Measurements from ENCODE around the gene STAU1. TPM values are rescaled to one million over a fixed set of nuclear protein-coding genes. Genes with fewer than 3 reads are reported as not detected.
"Not testable (repeated sequence)": the region's sequence is repeated elsewhere in the genome, so short reads cannot be mapped to it uniquely, and the experiment has no call there.

Gene STAU1
- total RNA-seq, 4 donors from 2014 or later, result 67.1 to 99.8 (median 75.0) TPM

GRCh38 chr20:49098136-49098535 is 90.0 kb downstream of the STAU1 start:
- DNase-seq (ENCODE audit: low spot score) (no peak), ATAC-seq (ENCODE audit: low FRiP score) (no peak)
- no peak for TF ChIP-seq CTCF (IDR thresholded peaks at IDR 0.05)

GRCh38 chr20:49097159-49097558 is 91.0 kb downstream of the STAU1 start:
- DNase-seq (ENCODE audit: low spot score), result no peak
- ATAC-seq (ENCODE audit: low FRiP score), result no peak
- TF ChIP-seq CTCF (IDR thresholded peaks at IDR 0.05), result no peak

- ATAC-seq (ENCODE audit: low FRiP score), result no peak
- no peak for TF ChIP-seq CTCF (IDR thresholded peaks at IDR 0.05)
- DNase-seq (ENCODE audit: low spot score), result no peak
Measured at GRCh38 chr20:49096203-49096730, 91.9 kb downstream of the STAU1 start.

GRCh38 chr20:49091762-49092161 is 96.4 kb downstream of the STAU1 start:
- ATAC-seq (ENCODE audit: low FRiP score) (no peak), DNase-seq (ENCODE audit: low spot score) (no peak)
- no peak for TF ChIP-seq CTCF (IDR thresholded peaks at IDR 0.05)

GRCh38 chr20:49091104-49091503 is 97.0 kb downstream of the STAU1 start:
- DNase-seq (ENCODE audit: low spot score) (no peak), ATAC-seq (ENCODE audit: low FRiP score) (no peak)
- TF ChIP-seq CTCF (IDR thresholded peaks at IDR 0.05), result no peak

GRCh38 chr20:49082295-49082694 is 105.8 kb downstream of the STAU1 start:
- DNase-seq (ENCODE audit: low spot score); ATAC-seq (ENCODE audit: low FRiP score): not testable (repeated sequence)

- ATAC-seq (ENCODE audit: low FRiP score), result no peak
- TF ChIP-seq CTCF (IDR thresholded peaks at IDR 0.05), result no peak
Measured at GRCh38 chr20:49078310-49078709, 109.8 kb downstream of the STAU1 start.

GRCh38 chr20:49074521-49074920 is 113.6 kb downstream of the STAU1 start:
- no peak for TF ChIP-seq CTCF (IDR thresholded peaks at IDR 0.05)
- ATAC-seq (ENCODE audit: low FRiP score) (no peak), DNase-seq (ENCODE audit: low spot score) (no peak)

More at GRCh38 chr20:49078310-49078709, 109.8 kb downstream of the STAU1 start:
- no peak for DNase-seq (ENCODE audit: low spot score)
